GM18868 (cell line): ENCODE results near the gene YWHAH.
"Not testable (repeated sequence)": the region's sequence is repeated elsewhere in the genome, so short reads cannot be mapped to it uniquely, and the experiment has no call there.

Source experiments
- ATAC-seq: cut with Tn5 transposase; IDR thresholded peaks from one replicate; pipeline ENCODE4 v1.9.1; 2021; ENCODE audit warnings: mild to moderate bottlenecking, moderate library complexity; ENCODE audit not compliant: unreplicated experiment

YWHAH gene

GRCh38 chr22:31977141-31977841, 33.0 kb downstream of the YWHAH start:
- no peak for ATAC-seq

DNA sequence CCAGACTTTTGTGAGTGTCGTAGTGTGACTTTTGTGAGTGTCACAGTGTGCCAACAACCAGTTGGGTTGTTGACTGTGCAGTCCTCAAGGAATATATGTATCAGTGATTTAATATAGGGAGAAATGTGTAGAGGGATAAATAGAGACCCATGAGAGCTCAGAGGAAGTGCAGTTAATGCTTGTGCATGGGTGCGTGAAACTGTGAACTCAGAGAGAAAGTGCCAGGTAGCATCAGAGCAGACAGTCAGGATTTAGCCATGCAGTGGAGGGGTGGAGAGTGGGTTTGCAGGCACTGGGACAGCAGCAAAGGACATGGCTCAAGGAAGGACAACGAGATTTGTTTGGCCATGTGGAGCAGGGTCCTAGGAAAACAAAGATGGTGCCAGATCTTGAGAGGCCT, 33.6 kb downstream of the YWHAH start:
- ATAC-seq = no peak

- no peak for ATAC-seq
These were observed 36.3 kb downstream of the YWHAH start for GRCh38 chr22:31980628-31981027.

GRCh38 chr22:31981976-31982375, 37.6 kb downstream of the YWHAH start:
- not testable (repeated sequence) for ATAC-seq

DNA sequence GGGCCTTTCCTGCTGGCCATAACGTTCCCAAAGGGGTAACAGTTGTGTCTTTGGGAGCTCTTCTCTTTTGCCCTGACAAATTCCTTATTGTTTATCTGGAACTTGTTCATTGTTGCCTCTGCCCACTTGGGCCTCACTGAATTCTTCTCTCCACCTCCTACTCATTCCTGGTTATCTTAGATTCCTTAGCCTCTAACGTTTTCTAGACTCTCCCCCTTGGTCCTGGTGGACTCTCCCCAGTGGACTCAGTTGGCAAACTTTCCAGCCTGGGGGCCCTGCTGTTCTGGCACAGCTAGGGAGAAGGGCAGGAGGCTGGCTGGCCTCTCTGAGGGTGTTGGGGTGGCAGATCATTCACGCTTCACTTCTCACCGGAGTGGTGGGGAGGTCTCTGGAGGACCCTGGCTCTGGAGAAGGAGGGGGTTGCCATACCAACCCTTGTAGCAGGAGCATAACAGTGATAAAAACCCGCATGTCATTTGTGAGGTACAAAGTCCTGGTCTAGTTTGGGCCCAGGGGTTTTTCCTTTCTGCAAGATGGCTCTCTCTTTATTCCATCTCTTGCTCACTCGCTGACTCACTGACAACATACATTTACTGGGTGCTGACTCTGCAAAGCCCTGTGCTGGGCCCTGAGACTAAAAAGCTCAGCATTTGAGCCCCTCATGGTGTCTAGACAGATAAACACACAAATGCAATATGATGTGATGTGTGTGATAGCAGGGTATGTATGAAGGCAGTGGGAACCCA, 39.7 kb downstream of the YWHAH start:
- no peak for ATAC-seq

DNA sequence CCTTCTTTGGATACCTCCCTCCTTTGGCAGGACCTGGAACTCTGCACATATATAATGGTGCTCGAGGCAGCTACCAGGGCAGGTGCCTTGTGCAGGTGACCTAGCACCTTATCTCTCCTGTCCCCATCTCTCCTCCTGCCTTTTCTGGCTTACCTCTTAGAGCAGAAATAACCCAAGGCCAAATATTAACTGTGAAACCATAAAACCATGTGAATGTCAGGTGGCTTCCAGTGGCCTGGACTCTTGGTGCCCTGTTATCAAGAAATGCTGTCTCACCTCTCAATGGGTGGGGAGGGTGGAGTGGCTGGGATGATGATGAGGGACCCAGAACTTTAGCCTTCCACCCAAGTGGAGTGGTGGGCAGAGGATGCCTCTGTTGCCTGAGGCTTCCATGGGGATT, 42.9 kb downstream of the YWHAH start:
- no peak for ATAC-seq

- no peak for ATAC-seq
These were observed 46.9 kb downstream of the YWHAH start for GRCh38 chr22:31991102-31991839.

DNA sequence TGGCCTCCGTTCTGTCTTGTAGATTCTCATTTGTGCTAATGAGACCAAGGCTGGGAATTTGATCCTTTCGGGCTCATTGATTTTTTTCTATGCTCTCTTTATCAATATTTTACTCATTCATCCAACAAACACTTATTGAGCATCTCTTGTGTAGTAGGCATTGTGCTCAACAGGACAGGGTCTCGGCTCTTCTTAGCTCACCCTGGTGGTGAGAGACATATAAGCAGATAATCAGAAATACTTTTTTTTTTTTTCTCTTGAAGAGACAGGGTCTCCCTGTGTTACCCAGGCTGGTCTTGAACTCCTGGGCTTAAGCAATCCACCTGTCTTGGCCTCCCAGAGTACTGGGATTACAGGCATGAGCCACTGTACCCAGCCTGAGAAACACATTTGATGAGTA, 50.7 kb downstream of the YWHAH start:
- no peak for ATAC-seq

DNA sequence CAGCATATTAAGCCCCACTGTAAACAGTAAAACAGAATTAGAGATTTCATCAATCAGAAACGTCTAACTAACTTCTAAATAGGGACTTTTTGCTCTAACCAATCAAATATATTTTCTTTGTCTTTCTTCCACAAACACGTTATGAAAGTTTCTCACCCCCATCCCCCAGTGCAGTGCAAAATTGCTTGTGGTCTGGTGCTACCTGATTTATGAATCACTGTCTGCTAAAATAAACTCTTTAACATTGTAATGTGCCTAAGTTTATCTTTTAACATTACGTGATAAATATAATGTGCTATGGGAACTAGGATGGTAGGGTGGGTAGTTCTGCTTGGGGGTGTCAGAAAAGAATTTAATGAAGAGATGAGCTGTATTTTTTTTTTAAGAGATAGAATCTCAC, 51.5 kb downstream of the YWHAH start:
- ATAC-seq = no peak

- ATAC-seq = no peak
These were observed 54.5 kb downstream of the YWHAH start for GRCh38 chr22:31998784-31999385.

DNA sequence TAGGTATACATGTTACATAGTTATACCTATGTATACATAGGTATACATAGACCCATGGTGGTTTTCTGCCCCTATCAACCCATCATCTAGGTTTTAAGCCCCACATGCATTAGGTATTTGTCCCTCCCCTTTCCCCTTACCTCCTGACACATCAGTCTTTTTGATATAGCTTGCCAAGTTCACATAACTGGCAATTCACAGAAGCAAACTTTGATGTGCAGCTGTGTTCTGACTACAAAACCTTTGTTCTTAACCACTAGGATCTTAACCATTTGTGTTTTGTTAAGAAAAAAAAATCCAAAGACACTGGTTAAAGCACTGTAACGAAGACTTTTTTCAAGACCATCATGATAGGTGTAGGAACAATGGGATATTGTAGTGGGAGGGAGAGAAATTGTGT, 55.8 kb downstream of the YWHAH start:
- no peak for ATAC-seq

DNA sequence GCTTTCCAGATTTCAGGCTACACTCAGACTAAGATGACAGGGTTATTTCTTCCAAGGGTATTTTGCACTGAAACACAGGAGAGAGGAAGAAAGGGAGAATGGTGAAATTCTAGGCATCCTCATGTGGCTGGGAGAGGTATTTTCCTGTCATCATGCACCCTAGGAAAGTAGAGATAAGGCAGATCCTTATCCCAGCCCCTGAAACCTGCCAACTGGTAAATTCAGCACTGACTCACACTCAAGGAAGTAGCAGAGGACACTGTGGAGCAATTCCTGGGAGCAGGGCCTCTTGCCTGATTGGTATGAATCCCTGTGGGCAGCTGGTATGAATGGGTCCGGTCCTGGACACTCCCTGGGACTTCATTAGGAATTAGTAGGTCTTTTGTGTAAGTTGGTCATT, 61.1 kb downstream of the YWHAH start:
- no peak for ATAC-seq
